ENCODE data around the gene NR2C2. TPM values are rescaled to one million over a fixed set of nuclear protein-coding genes. Genes with fewer than 3 reads are reported as not detected.

NR2C2 gene
- total and polyA plus RNA-seq, 2 of the 13 experiments (the other 11 are each of a cell fraction or from before 2014, with no cell fraction given) = 7.8 to 11.8 TPM

DNA sequence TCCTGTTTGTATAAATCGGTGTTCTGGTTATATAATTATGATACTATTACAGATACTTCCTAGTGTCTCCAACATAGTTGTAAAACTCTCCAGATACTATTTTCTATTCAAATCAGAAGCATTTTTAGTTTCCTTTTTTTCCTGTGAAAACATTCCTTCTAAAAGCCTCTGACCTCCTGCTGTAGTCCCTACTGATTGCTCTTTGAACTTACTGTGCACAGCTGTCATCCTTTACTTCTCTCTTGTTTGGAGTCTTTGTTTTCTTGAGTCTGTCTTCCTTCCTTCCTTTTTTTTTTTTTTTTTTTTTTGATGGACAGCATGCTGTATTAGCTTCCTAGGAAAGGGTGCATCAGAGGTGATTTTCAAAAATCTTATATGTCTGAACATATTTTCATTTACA is 28.9 kb downstream of the NR2C2 start (continued):
- no peak for TF ChIP-seq ZNF354B (CRISPR knock-in tag; IDR thresholded peaks at IDR 0.05)

DNA sequence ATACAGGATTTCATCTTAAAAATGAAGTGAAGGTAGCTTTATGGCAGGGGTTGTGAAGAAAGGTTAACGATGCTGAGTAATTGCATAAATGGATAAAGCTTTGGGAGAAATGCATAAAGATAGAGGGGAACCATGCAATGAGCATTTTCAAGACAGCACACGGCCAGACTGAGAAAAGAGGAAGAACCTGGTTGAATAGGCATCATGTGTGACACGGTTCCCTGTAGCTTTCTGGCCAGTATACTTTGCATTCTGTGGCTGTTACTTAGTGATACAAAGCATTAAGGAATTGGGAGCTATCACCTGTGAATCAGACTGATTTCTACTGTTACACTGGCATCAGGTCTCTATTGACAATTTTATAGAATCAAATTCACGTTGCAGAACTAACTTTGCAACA is 33.3 kb downstream of the NR2C2 start:
- Histone ChIP-seq H3K27ac (ENCODE audit: extremely low read length, insufficient read depth, low read length) (no peak overlapping the region), H3K4me3 (replicated peaks in 1 of 3; ENCODE audit: insufficient read depth in 1 of 3, low read depth in 2 of 3, low read length in 3 of 3) (no peak overlapping the region), H3K9me3 (ENCODE audit: low read length) (no peaks in the 10 kb centered on the region), H3K4me1 (ENCODE audit: insufficient read depth, low read length) (peaks cover 10% of the 10 kb centered on the region), H3K4me2 (ENCODE audit: low read depth, low read length) (no peak overlapping the region), H2AFZ (ENCODE audit: low read length) (no peak overlapping the region), H3K79me2 (ENCODE audit: insufficient read depth, low read length) (peaks cover 11% of the 10 kb centered on the region), H4K20me1 (ENCODE audit: insufficient read depth, low read length) (no peaks in the 10 kb centered on the region), H3K27me3 (ENCODE audit: control insufficient read depth in 1 of 2, insufficient read depth in 2 of 2, low read length in 2 of 2) (no peaks in the 10 kb centered on the region), H3K9ac (ENCODE audit: insufficient read depth, low read depth, low read length) (no peak overlapping the region), H3K36me3 (replicated peaks in 1 of 2; ENCODE audit: control insufficient read depth in 1 of 2, insufficient read depth in 2 of 2, low read length in 2 of 2) (no peaks in the 10 kb centered on the region; a peak in 2 of 5 replicates)
- WGBS (ENCODE audit: low lambda C conversion rate) = 95% methylated on average over 4 of the region's 4 CpGs
- FAIRE-seq = no peak
- TF ChIP-seq ZBTB7B (CRISPR knock-in tag; IDR thresholded peaks at IDR 0.05) (no peak), THYN1 (CRISPR knock-in tag; IDR thresholded peaks at IDR 0.05; ENCODE audit: borderline replicate concordance, low read depth) (no peak), CHCHD3 (CRISPR knock-in tag; IDR thresholded peaks at IDR 0.05) (no peak), HOXA7 (CRISPR knock-in tag; IDR thresholded peaks at IDR 0.05) (no peak), ZNF3 (CRISPR knock-in tag; IDR thresholded peaks at IDR 0.05) (no peak), ZNF724P (CRISPR knock-in tag; IDR thresholded peaks at IDR 0.05; ENCODE audit: borderline replicate concordance) (no peak), ZNF33A (CRISPR knock-in tag; IDR thresholded peaks at IDR 0.05; ENCODE audit: borderline replicate concordance) (no peak), KLF9 (CRISPR knock-in tag; IDR thresholded peaks at IDR 0.05; ENCODE audit: low read depth) (no peak), CBX5 (CRISPR knock-in tag; IDR thresholded peaks at IDR 0.05; ENCODE audit: borderline replicate concordance) (no peak)
- TF ChIP-seq, protein P1, sequence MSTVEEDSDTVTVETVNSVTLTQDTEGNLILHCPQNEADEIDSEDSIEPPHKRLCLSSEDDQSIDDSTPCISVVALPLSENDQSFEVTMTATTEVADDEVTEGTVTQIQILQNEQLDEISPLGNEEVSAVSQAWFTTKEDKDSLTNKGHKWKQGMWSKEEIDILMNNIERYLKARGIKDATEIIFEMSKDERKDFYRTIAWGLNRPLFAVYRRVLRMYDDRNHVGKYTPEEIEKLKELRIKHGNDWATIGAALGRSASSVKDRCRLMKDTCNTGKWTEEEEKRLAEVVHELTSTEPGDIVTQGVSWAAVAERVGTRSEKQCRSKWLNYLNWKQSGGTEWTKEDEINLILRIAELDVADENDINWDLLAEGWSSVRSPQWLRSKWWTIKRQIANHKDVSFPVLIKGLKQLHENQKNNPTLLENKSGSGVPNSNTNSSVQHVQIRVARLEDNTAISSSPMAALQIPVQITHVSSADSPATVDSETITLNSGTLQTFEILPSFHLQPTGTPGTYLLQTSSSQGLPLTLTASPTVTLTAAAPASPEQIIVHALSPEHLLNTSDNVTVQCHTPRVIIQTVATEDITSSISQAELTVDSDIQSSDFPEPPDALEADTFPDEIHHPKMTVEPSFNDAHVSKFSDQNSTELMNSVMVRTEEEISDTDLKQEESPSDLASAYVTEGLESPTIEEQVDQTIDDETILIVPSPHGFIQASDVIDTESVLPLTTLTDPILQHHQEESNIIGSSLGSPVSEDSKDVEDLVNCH (CRISPR knock-in tag; IDR thresholded peaks at IDR 0.05) = no peak
- BruUV-seq (replicated peaks) = no TSS peak
- POLR2A ChIA-PET = no interaction called here
- no peak for ATAC-seq
- in situ Hi-C loops (cut with HindIII; ENCODE audit: extremely low pct_ligation_motif_present, low pct_unique_long_range_greater_than_20kb) = no loop called here
- intact Hi-C loops (cut with micrococcal nuclease; ENCODE audit: unreplicated experiment) = no loop called here
- no peak for DNase-seq (ENCODE audit: low spot score)
- CTCF ChIA-PET (ENCODE audit: low intra/inter-chr PET ratio, low total read pairs) = no interaction called here
